Erythroblast (primary cell): ENCODE results near the gene OR12D3.

ENCODE experiments used
- GATA1 ChIP-seq: IDR thresholded peaks from 2 replicates; pipeline ENCODE4 v1.6.1; 2011; ENCODE audit warnings: low read depth, mild to moderate bottlenecking, control low read depth, low read length, moderate library complexity
- POLR2A ChIP-seq: IDR thresholded peaks from 2 replicates; pipeline ENCODE4 v1.6.1; 2011; ENCODE audit warnings: mild to moderate bottlenecking, low read length

DNA sequence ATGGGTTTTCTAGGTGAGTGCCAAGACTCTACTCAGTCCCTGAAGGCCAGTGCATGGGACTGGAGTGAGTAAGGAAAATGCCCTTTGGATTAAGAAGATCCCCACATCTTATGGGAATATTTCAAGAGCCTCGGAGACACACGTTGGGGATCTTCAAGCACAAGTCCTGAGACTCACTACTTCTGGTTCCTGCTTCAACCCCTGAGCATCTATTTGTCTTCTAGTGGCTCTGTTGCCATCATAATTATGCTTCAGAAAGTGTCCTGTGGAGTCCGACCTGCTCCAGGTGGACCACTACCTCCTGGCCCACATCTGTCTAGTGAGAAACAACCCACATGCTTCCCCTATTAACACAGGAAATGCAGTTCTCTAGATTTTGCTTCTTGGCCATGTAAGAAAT, 6.3 kb downstream of the OR12D3 start, which contains the start of gene OR5V1:
- TF ChIP-seq POLR2A: no peak
- TF ChIP-seq GATA1: no peak
